OCI-LY1 (cell line): ENCODE measurements around the gene NOP56.

Source experiments
- CTCF ChIP-seq: fragments of 200-600 bp; sonication (generic), shearing (Covaris generic); IDR thresholded peaks from 2 replicates; pipeline ENCODE4 v1.5.1; 2017; ENCODE audit warnings: mild to moderate bottlenecking, antibody characterized with exemption, low read length, moderate library complexity, mixed read lengths
- EZH2 ChIP-seq: fragments of 200-600 bp; sonication (generic), shearing (Covaris generic); IDR thresholded peaks from 2 replicates; pipeline ENCODE4 v1.8.0; 2017; ENCODE audit warnings: borderline replicate concordance, mixed run types, mild to moderate bottlenecking, antibody characterized with exemption, low read length, moderate library complexity, mixed read lengths

GRCh38 chr20:2610941-2611720 is 41.3 kb upstream of the NOP56 start:
- TF ChIP-seq CTCF (no peak), EZH2 (no peak)
